HEK293T (cell line): Measurements from ENCODE around the gene ZNF692.

Experiments
- BHLHE40 ChIP-seq: fragments of 450-650 bp; IDR thresholded peaks from 2 replicates; pipeline ENCODE4 v1.6.1; 2016; ENCODE audit warnings: mild to moderate bottlenecking, moderate library complexity, borderline replicate concordance
- LEF1 ChIP-seq: fragments of 450-650 bp; IDR thresholded peaks from 2 replicates; pipeline ENCODE4 v1.6.1; 2017; ENCODE audit warnings: mild to moderate bottlenecking, borderline replicate concordance
- SP1 ChIP-seq: fragments of 450-650 bp; IDR thresholded peaks from 2 replicates; pipeline ENCODE4 v1.6.1; 2017
- TARDBP ChIP-seq: fragments of 450-650 bp; IDR thresholded peaks from 2 replicates; pipeline ENCODE4 v1.6.1; 2016

GRCh38 chr1:248857749-248858095 lies 1.2 kb downstream of the ZNF692 start:
- TF ChIP-seq SP1 (no peak), LEF1 (no peak), BHLHE40 (no peak), TARDBP (no peak)
